Breast epithelium (tissue), 4 donors: ENCODE data around the gene DAPK2. TPM values are rescaled to one million over a fixed set of nuclear protein-coding genes. Genes with fewer than 3 reads are reported as not detected.

Experiments
- DNase-seq, 2 donors: peaks; one replicate each; pipeline ENCODE4 v3.0.0-alpha.2; 2019; ENCODE audit warnings: low spot score in 2 of 2
- H3K27ac ChIP-seq, 2 donors: fragments of 200-600 bp; sonication (generic) in 1 of 2; one replicate each; pipeline ENCODE4 v1.5.1; 2016 to 2019; ENCODE audit warnings: mild to moderate bottlenecking in 1 of 2
- H3K27me3 ChIP-seq, 2 donors: fragments of 200-600 bp; sonication (generic) in 1 of 2; one replicate each; pipeline versions ENCODE4 v1.5.1 to v1.6.0; 2017 to 2019; ENCODE audit warnings: control low read depth in 1 of 2, mild to moderate bottlenecking in 1 of 2
- H3K36me3 ChIP-seq: fragments of 200-600 bp; one replicate; pipeline ENCODE4 v1.5.1; 2019
- H3K4me1 ChIP-seq, 2 donors: fragments of 200-600 bp; sonication (generic); one replicate each; pipeline ENCODE4 v1.5.1; 2016 to 2019; ENCODE audit warnings: control low read depth in 1 of 2
- H3K4me3 ChIP-seq, 3 donors: fragments of 200-600 bp; sonication (generic); 1 replicate in 2 of 3; 2 replicates in 1 of 3; pipeline ENCODE4 v1.5.1; 2016 to 2019; ENCODE audit warnings: mild to moderate bottlenecking in 3 of 3, moderate library complexity in 2 of 3
- H3K9me3 ChIP-seq, 2 donors: fragments of 200-600 bp; sonication (generic) in 1 of 2; one replicate each; pipeline ENCODE4 v1.5.1; 2016 to 2019; ENCODE audit warnings: control low read depth in 1 of 2
- CTCF ChIP-seq, 3 donors: fragments of 450-650 bp; IDR thresholded peaks; one replicate each; pipeline ENCODE4 v1.5.1; 2016 to 2017; ENCODE audit warnings: antibody characterized with exemption in 3 of 3, mild to moderate bottlenecking in 3 of 3, moderate library complexity in 3 of 3
- POLR2A ChIP-seq: fragments of 450-650 bp; IDR thresholded peaks from one replicate; pipeline ENCODE4 v1.6.1; 2016; ENCODE audit warnings: antibody characterized with exemption, mild to moderate bottlenecking, moderate library complexity
- POLR2AphosphoS5 ChIP-seq, 3 donors: sonication (generic); formaldehyde crosslinking; IDR thresholded peaks; one replicate each; pipeline ENCODE4 v1.6.1; 2017; ENCODE audit warnings: antibody characterized with exemption in 3 of 3
- intact Hi-C: fragments of 100-400 bp; cut with DNase I; formaldehyde crosslinking; loops from one replicate; pipeline ENCODE4 v1.15.1; 2023; ENCODE audit warnings: low total_unique reads
- total RNA-seq, 3 donors: library from RNA; depleted of rRNA; stranded (reverse); fragments of >200 nt; gene quantifications; one replicate each; pipeline ENCODE4 v1.1.0, GENCODE V29; 2016

DAPK2 gene
- total RNA-seq, 3 donors from 2014 or later, result 23.6 to 37.3 (median 29.6) TPM

- intact Hi-C loops, result no loop called here
- no peak overlapping the region for H3K4me3 ChIP-seq
- no peaks in the 10 kb centered on the region for H3K4me1 ChIP-seq
These were observed 7.2 kb downstream of the DAPK2 start for GRCh38 chr15:64038878-64039610.

GRCh38 chr15:64037966-64038365, 8.3 kb downstream of the DAPK2 start:
- no peaks in the 10 kb centered on the region for H3K36me3 ChIP-seq
- no peak for DNase-seq

More at GRCh38 chr15:64038878-64039610, 7.2 kb downstream of the DAPK2 start:
- no peaks in the 10 kb centered on the region for H3K36me3 ChIP-seq
- no peak for TF ChIP-seq POLR2A
- no peak for TF ChIP-seq CTCF (IDR thresholded peaks at IDR 0.05)
- TF ChIP-seq POLR2AphosphoS5 (IDR thresholded peaks at IDR 0.05), result no peak
- no peak for DNase-seq
- no peaks in the 10 kb centered on the region for H3K9me3 ChIP-seq
- H3K27ac ChIP-seq, result no peak overlapping the region
- H3K27me3 ChIP-seq, result no peaks in the 10 kb centered on the region

GRCh38 chr15:64037116-64037515, 9.2 kb downstream of the DAPK2 start:
- H3K27me3 ChIP-seq, result no peaks in the 10 kb centered on the region
- intact Hi-C loops, result no loop called here
- H3K4me3 ChIP-seq, result no peak overlapping the region
- H3K9me3 ChIP-seq, result no peaks in the 10 kb centered on the region
- H3K4me1 ChIP-seq, result no peaks in the 10 kb centered on the region
- H3K27ac ChIP-seq, result no peak overlapping the region
- H3K36me3 ChIP-seq, result no peaks in the 10 kb centered on the region
- TF ChIP-seq POLR2A (no peak), POLR2AphosphoS5 (IDR thresholded peaks at IDR 0.05) (no peak), CTCF (IDR thresholded peaks at IDR 0.05) (no peak)
- DNase-seq, result no peak

More at GRCh38 chr15:64037966-64038365, 8.3 kb downstream of the DAPK2 start:
- Histone ChIP-seq H3K27me3 (no peaks in the 10 kb centered on the region), H3K27ac (no peak overlapping the region), H3K4me1 (no peaks in the 10 kb centered on the region), H3K9me3 (no peaks in the 10 kb centered on the region), H3K4me3 (no peak overlapping the region)
- TF ChIP-seq POLR2A, result no peak
- no peak for TF ChIP-seq POLR2AphosphoS5 (IDR thresholded peaks at IDR 0.05)
- TF ChIP-seq CTCF (IDR thresholded peaks at IDR 0.05), result no peak
- intact Hi-C loops, result no loop called here

- H3K4me1 ChIP-seq, result no peaks in the 10 kb centered on the region
- intact Hi-C loops, result no loop called here
These were observed 10.8 kb downstream of the DAPK2 start for GRCh38 chr15:64035525-64035924.

More at GRCh38 chr15:64035525-64035924, 10.8 kb downstream of the DAPK2 start:
- no peaks in the 10 kb centered on the region for H3K36me3 ChIP-seq
- H3K4me3 ChIP-seq, result no peak overlapping the region
- no peaks in the 10 kb centered on the region for H3K9me3 ChIP-seq
- no peaks in the 10 kb centered on the region for H3K27me3 ChIP-seq
- no peak for DNase-seq
- H3K27ac ChIP-seq, result no peak overlapping the region
- TF ChIP-seq POLR2AphosphoS5 (IDR thresholded peaks at IDR 0.05) (no peak), POLR2A (no peak), CTCF (IDR thresholded peaks at IDR 0.05) (no peak)
